ENCODE data around the gene TRIM50.
"Not testable (repeated sequence)": the region's sequence is repeated elsewhere in the genome, so short reads cannot be mapped to it uniquely, and the experiment has no call there.

TRIM50 gene

DNA sequence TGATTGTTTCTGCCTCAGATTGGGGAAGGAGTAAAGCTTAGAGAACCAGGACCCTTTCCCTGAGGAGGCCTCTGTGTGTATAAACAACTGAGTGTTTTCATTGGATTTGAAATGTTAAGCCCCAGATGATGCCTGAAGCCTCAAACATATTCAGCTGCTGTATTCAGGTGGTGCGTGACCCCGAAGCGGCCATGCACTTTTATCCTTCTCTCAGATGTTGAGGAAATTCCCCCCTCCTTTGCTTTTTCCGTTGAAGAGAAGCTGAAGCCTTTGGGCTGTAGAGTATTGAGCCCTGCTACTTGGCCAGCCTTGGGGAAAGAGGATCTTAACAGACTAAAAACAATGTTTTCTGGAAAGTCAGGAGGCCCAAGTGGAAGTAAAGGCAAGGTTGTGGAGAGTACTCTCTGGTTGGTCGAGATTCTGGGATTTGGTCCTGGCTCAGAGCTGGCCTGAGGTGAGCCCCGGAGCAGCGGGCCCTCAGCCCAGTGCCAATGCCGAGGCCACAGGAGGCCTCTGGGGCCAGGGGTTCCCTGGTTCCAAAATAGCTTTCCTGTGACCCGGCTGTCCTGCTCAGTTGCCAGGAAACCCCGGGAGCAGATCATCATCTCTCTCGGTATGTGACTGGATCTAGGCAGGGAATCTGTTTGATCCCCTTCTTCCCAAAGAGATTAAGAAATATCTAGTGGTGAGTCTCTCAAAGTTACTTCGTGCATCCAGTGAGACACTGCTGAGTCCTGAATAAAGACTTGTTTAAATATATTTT lies 22.6 kb upstream of the TRIM50 start:
- no peak for DNase-seq (ENCODE audit: low read depth, low spot score)

DNA sequence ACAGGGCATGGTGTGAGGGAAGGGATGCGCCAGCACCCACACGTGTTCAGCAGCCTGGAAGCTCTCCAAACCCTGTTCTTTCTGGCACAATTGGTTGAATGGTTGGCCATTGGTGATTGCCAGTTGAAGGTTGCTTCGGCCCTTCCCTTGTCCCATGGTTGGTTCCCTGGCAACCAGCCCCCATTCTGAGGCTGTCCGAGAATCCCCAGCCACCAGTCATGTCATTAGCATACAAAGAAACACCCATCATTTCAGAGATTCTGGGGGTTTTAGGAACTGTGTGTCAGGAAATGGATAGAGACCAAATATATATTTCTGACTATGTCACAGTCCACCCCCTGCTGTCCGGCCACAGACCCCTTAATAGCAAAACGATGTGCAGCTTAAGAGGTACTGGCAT lies 21.9 kb upstream of the TRIM50 start:
- DNase-seq (ENCODE audit: low read depth, low spot score), result no peak

DNA sequence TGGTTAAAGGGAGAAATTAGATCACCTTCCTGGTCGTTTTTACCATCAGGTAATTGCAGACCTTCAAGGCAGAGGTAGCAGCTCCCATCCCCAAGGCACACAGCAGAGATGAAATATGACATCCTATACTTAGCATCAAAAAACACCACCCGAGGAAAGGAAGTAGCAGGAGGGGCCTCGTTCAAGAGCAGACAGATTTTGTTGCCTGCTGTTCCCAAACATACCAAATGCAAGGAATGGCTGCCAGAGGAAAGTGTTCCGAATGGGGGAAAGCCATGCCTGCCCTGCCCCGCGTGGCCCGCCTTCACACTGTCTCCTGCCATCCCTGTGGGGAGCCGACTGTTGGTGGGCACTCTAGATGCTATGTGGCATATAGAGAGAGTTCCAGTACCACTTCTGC lies 18.1 kb upstream of the TRIM50 start:
- DNase-seq (ENCODE audit: low read depth, low spot score), result no peak

DNA sequence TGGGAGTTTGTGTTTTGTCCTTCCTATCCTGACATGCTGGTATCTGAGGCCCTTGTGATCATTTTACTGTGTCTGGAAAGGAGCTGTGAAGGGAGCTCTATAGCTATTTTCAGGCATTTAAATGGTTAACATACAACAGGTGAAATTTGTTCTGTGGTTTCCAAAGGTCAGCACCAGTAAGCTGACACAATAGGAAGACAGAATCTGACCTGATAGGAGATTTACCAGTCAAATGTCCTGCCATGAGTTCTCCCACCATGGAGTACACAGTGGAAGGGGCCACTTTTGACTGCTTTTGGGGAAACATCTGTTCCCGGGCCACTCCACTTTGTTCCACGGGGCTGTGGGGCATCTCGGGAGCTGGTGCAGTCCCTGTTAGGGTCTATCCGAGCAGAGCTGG lies 17.7 kb upstream of the TRIM50 start:
- DNase-seq (ENCODE audit: low read depth, low spot score), result no peak

DNA sequence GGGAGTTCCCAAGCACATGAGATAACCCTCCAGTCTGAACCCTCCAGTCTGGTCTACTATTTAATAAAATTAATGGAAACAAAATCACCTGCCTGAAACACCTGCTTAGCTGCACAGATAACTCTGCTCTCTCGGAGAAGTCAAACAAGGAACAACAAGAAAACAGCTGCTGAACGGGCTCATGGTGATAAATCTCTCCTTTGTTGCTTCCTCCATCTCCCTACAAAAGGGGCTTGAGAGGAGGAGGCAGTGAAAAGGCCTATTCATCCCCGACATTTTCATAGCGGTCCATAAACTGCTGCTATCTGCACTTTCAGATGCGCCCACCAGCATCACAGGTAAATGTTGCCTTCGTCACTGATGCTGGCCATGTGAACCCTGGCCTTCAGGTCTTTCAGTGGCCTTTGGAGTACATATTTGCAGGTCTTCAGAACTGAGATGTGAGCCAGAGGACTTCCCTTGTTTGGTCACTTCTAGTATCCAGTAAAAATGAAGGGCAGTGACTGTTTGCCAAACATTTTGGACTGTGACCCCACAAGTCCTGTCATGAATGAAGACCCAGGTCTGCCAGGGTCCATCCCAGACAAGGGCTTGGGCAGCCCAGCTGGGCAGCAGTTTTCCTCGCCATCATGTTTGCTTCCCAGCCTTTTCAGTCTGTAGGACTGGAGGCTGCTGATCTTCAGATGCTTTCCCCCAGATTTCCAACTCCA lies 15.9 kb upstream of the TRIM50 start:
- DNase-seq (ENCODE audit: low read depth, low spot score), result no peak

DNA sequence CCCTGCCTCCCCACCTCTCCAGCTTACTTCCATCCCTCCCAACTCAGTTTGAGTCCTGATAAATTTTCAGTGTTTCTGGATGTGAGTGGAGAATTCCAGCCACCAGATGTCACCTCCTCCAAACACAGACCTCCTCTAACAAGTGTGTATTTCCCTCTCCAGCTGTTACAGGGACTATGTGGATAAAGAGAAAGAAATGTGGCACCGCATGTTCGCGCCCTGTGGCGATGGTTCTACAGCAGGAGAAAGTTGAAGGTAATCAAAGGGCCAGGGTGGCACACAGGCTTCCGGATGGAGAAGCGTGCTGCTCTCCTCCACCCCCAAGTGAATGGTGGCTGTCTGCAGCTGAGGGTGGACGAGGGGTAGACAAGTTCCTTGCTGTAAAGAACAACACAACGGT lies 14.8 kb upstream of the TRIM50 start:
- DNase-seq (ENCODE audit: low read depth, low spot score), result peak; percentile 81

DNA sequence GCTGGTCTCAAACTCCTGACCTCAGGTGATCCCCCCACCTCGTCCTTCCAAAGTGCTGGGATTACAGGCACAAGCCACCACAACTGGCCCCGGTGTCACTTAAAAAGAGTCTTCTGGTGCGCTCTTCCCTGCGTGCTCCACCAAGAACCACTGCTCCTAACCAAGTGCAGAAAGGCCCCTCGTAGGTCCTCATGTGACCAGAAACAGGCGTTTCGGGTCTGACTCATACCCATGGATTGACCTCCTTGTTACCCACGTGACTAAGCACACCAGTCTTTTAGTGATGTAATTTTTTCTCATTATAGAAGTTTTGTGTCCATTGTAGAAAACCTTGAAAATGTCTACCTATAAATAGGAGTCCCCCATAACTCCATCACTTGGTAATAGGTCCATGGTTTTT lies 14.0 kb upstream of the TRIM50 start:
- DNase-seq (ENCODE audit: low read depth, low spot score), result no peak

DNA sequence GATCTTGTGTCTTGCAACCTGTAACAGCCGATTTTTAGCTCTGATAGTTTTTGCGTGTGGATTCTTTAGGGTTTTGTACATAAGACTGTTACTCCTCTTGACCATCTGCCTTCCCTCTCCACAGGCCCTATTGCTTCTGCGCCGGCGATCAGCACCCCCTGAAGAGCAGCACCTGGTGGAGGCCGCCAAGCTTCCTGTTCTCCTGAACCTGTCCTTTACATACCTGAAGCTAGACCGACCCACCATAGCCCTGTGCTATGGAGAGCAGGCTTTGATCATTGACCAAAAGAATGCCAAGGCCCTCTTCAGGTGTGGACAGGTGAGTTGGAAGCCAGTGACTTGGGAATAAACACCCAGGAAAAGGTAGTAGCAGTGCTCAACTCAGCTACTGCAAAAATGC lies 12.6 kb upstream of the TRIM50 start:
- no peak for DNase-seq (ENCODE audit: low read depth, low spot score)

DNA sequence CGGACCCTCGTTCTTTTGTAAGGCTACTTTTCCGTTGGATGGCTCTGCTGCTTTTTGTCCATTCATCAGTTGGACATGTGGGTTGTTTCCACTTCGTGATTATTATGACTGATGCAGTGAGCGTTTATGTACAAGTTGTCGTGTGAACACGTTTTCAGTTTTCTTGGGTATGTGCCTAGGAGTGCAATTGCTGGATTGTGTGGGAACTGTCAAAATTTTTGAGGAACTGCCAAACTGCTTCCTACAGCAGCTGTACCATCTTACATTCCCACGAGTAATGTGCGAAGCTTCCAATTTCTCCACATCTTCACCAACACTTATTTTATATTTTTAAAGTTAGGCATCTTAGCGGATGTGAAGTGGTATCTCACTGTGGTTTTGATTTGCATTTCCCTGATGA lies 10.4 kb upstream of the TRIM50 start:
- no peak for DNase-seq (ENCODE audit: low read depth, low spot score)

DNA sequence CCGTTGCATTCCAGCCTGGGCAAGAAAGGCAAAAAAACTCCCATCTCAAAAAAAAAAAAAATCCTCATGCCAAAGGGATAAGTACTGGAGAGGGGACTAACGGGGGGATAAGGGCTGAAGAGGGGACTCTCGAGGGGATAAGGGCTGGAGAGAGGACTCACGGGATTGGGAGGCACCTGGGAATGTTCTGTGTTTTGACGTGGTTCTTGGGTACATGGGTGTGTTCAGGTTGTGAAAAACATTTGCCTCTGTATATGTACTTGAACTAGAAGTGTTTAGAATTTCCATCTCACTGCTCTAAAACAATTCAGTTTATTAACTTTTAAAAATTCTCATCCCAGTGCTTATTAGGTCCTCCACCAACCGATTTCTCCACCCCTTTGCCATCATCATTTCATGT lies 4.6 kb upstream of the TRIM50 start:
- no peak for DNase-seq (ENCODE audit: low read depth, low spot score)

DNA sequence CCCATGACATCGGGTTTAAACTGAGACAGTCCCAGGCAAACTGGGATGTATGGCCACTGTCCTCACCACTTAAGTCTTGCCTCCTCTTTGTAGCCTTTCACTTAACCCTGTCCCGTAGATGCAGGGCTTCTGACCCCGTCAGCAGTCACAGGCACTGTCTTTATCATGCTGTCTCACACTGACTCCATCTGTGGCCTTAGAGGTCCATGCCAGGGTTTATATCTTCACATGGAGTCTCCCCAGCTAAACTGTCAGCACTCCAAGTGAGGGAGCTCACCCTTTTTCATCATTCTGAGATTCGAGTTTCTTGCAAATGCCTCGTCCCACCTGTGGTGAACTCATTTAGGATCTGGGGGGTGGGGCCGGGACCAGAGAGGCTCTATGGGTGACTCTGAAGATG lies 2.9 kb upstream of the TRIM50 start:
- no peak for DNase-seq (ENCODE audit: low read depth, low spot score)

DNA sequence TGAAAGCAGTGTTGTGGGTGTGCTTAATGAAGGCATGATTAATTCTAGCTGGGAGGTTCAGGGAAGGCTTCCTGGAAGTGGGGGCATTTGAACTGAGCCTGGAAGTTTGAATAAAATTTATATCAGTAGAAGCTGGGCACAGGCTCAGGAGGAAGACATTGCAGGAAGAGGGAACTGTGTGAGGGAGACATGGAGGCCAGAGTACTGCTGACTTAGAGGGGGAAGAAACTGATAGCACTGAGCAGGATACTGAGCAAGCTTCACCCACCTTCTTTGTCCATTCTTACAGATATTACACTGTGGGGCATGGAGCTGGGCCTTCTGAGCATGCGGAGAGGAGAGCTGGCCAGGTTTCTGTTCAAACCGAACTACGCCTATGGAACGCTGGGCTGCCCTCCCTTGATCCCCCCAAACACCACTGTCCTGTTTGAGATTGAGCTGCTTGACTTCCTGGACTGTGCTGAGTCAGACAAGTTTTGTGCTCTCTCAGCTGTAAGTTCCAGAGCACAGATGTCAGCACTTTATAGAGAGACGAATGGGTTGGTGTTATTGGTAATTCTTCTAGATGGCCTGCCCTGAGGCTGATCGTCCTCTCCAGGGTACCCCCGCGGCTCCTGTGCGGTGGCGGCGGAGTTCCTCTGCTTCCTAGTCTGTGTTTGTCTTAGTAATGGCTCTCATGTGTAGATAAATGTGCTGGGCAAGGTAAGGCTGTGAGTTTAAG lies 2.1 kb upstream of the TRIM50 start:
- no peak for DNase-seq (ENCODE audit: low read depth, low spot score)

DNA sequence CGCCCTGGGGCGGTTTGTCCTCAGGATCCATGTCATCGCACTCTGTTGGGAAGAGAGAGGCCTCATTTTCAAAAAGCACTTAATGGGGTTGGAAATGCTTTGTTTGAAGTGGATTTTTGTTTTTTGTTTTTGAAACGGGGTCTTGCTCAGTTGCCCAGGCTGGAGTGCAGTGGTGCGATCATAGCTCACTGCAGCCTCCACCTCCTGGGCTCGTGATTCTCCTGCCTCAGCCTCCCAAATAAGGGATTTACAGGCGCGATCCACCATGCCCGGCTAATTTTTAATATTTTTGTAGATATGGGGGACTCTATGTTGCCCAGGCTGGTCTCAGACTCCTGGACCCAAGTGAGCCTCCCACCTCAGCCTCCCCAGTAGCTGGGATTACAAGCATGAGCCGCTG lies 814 bp upstream of the TRIM50 start:
- no peak for DNase-seq (ENCODE audit: low read depth, low spot score)

DNA sequence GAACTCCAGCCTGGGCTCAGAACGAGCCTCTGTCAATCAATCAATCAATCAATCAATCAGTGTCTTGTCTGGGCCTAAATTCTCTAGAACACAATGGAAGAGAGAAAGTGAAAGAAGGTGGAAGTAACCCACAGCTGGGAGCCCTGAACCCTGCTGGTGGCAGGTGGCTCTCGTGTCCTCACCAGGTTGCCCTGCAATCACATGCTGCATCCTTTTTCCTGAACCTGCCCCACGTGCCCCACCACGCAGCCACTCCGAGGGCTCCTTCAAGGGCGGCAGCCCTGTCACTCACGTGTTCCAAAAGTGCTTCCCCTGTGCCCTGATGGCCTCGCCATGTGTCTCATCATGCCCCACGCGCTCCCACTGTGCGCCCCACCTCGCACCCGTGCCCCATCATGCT lies 433 bp downstream of the TRIM50 start:
- not testable (repeated sequence) for DNase-seq (ENCODE audit: low read depth, low spot score)

DNA sequence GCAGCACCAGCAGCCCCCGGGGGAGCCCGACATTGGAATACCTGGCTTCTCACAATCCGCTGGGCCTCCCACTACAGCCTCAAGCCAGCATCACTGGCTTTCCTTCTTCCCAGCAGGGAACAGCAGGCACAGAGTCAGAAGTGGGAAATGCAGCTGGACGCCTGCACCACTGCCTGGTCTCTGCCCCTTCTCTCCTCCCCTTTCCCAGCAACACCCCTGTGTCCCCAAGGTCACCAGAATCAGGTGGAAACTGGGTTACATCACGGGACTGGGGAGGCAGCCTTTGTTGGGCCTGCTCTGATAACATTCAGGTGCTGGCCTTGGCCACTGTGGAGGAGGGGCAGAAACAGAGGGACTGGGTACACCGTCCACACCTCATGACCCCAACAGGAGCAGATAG lies 2.5 kb downstream of the TRIM50 start:
- not testable (repeated sequence) for DNase-seq (ENCODE audit: low read depth, low spot score)

DNA sequence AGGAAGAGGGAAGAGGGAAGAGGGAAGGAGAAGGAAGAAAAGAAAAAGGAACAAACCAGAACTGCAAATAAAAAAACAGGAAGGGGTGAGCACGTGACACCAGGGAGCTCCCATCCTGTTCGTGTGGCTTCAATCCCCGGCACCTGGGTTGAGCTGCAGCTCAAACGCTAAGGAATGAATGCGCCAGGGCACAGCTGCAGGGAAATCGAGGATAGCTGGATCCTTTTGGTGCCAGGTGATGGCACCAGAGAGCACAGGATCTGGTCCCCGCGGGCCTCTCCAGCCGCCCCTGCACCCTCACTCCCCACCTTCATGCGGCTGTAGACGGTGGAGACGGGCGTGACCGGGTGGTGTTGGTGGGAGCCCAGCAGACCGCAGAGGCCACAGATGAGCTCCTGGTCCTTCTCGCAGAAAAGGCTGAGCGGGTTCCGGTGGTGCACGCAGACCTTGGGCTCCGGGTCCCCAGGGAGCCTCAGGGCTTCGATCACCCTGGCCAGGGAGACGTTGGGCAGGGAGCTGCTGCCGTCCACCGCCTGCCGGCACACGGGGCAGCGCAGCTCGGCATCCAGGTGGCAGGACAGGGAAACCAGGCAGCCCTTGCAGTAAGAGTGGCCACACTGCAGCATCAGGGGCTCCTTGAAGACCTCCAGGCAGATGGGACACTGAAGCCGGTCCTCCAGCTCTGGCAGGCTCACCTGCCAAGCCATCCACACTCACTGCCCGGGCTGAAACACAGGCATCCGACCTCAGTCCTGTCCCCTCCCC lies 3.6 kb downstream of the TRIM50 start:
- DNase-seq (ENCODE audit: low read depth, low spot score), result peak; percentile 81

DNA sequence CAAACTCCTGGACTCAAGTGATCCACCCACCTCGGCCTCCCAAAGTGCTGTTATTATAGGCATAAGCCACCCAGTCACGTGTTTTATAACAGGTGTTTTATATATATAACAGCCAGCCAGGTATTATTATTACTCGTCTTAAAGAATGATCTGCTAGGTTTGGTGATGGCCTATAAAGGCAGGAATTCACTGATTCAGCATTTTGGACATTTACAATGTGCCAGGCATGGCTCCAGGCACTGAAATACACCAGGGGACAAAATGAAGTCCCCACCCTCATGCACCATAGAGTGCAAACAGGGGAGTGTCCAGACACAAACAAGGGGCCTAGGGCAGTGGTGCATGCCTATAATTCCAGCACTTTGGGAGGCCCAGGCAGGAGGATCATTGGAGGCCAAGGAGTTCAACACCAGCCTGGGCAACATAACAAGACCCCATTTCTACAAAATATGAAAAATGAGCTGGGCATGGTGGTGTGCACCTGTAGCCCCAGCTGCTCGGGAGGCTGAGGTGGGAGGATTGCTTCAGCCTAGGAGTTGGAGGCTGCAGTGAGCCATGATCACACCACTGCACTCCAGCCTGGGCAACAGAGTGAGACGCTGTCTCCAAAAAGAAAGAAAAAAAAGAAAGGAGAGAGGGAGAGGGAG lies 4.3 kb downstream of the TRIM50 start:
- not testable (repeated sequence) for DNase-seq (ENCODE audit: low read depth, low spot score)

DNA sequence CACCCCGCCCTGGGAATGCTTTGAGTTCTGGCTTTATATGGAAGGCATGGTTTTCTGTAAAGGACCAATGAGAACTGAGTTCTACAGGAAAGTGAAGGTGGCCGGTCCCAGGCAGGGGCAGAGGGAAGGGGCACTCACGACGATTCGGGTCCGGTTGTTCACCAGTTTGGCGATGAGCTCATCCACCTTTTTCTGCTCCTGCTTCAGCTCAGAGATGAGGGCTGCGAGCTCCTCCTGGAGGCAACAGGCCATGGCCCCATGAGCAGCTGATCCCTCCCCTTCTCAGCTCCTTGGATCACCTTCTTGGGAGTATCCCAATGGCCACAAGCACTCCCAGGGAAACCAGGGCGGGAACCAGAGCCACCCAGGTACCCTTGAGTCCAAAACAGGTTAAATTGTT lies 7.9 kb downstream of the TRIM50 start:
- peak; percentile 72 for DNase-seq (ENCODE audit: low read depth, low spot score)

DNA sequence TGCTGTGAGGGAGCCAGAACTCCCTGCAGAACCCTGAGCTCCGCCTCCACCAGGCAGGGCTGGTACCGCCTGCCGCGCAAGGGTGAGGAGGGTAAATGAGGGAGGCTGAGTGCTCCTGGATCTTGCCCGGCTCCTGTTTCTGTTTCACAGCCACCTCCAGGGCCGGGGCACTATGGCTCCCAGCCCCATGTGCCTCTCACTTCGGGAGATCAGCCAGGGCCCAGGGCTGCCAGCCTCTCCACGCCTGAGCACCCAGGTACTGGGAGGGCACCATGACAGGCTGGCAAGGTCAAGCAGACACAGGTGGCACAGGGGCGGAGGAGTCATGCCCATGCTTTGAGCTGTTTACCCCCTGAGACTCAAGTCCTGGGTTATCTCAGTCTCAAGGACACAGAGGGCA lies 8.3 kb downstream of the TRIM50 start:
- not testable (repeated sequence) for DNase-seq (ENCODE audit: low read depth, low spot score)

DNA sequence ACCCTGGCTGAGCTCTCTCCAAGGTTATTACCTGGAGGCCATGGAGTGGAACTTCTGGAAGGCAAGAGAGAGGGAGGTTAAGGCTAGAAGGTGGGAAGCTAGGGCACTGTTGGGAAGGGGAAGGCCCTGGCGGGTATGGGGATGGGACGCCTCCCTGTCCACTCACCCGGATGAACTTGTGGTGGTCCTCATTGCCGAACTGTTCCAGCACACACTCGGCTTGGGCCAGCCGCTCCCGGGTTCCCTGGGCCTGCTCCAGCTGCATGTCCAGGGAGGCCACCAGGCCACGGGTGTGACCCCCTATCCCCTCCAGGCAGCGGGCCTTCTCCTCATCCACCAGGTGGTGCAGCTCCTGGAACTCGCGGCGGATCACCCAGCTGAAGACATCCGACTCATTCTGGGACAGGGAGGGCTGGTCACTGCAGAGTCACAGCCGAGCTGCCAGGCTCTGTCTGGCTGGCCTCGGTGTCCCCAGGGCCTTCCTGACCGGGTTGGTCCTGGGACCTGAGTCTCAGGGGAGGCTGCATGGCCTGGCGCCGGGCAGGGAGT lies 9.2 kb downstream of the TRIM50 start:
- not testable (repeated sequence) for DNase-seq (ENCODE audit: low read depth, low spot score)

DNA sequence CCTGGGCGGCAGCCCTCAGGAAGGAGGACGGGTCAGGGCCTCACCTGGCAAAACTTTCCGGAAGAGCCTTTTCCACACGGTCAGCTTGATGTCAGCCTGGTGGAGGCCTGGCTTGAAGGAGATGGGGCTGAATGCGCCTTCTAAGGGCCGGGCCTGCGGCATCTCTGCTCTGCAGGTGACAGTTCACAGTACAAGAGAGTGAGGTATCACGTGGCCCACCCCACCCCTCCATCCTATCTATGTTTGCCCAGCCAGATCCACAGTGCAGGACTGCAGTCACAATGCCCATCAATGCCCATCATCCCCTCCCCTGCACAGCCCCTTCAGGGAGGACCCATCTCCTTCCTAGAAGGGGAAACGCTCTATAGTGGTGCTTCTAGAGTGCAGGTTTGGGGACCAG lies 11.4 kb downstream of the TRIM50 start:
- no peak for DNase-seq (ENCODE audit: low read depth, low spot score)

Measured in ELF-1 (cell line).